Activated naive CD4-positive, alpha-beta T cell treated with Interleukin-2 at 50 U/mL for 16 hours (primary cell): Measurements from ENCODE around the gene STXBP5.

Source experiments
- DNase-seq: peaks from one replicate; pipeline ENCODE4 v3.0.0-alpha.2; 2020

Gene STXBP5

DNA sequence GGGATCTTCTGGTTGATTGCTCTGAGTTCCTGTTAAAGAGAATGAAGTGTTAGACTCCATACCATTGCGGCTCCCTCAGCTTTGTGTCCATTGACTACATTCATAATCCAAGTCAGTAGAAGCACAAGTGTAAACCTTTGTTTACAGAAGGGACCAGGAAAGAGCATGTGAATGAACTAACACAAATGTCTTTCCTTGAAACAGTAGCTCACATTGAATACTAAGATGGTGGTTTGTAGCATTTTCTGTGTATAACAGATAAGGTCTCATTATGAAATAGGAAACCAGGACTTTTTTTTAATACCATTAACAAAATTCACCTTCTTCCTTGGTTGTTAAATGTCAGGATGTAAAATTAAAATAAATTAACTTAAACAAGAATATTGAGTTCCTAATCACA, 8.4 kb downstream of the STXBP5 start:
- no peak for DNase-seq

DNA sequence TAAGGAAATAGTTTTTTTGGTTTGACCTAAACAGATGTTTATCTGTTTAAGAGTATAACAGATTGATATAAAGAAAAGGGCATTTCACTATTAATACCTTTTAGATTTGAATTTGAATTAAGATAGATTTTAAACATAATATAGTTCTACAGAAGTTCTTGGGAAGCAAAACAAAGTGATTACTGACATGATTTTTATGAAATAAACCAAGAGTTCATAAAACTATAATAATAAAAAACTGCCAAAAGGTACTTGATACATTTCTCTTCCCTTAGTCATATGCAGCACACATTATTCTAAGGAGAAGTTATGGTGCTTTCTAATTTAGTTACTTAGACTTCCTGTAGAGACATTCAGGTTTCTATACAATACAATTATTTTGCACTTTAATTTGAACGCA, 9.6 kb downstream of the STXBP5 start:
- no peak for DNase-seq

DNA sequence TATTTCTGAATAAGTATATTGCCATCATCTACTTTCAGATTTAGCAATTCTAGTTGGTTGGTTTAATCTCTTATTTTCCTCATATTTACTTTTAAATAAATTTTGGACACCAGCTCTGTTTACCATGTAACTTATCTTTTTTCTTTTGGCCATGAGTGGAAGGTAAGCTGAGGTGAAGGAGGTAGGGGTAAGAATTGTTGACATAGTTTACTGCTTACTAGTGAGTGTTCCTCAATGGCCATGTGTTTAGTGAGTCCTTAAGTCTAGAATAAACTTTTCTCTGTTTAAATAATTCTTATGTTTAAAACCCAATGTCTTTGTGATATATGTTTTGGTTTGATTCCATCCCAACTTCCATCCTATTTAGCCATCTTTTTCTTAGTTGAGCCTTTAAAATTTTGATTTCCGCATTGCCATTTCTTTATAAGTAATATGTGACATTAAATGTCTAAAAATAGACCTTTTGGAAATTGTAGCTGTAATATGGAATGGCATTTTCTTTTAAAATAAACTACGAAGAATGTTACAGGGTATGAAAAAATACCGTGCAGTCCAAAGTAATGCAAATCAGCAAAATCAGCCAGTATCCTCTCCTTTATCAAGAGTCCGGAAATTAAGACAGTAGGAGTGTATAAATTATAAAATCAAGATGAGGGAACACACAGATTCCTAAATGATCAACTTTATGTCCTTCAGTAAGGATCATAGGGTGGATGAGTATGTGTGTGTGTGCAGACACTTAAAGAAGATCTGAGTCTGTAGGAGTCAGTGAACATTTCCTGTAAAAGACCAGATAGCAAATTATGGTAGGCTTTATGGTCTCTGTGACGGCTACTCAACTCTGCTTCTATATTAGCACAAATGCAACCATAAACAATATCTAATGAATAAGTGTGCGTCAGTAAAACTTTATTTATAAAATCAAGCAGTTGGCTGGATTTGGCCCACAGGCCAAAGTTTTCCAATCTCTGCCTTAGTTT, 10.3 kb downstream of the STXBP5 start:
- no peak for DNase-seq

DNA sequence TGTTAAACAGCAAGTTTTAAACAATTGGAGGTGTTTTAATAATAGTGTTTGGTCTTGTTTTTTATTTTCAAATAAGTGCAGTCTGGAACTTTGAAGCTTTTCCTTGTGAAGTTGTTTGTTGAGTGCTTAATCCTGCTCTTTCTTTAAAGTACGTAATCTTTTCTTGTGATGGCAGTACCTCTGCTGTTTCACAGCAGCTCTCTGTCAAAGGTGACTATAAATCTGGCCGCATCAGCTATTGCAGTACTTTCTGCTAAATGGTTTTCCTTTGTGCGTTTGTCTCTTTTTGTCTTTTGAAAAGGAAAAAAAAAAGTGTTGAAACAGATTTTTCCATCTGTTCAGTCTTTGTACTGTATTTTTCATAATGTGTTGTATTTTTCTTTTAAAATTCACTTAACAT, 12.7 kb downstream of the STXBP5 start:
- DNase-seq: no peak

DNA sequence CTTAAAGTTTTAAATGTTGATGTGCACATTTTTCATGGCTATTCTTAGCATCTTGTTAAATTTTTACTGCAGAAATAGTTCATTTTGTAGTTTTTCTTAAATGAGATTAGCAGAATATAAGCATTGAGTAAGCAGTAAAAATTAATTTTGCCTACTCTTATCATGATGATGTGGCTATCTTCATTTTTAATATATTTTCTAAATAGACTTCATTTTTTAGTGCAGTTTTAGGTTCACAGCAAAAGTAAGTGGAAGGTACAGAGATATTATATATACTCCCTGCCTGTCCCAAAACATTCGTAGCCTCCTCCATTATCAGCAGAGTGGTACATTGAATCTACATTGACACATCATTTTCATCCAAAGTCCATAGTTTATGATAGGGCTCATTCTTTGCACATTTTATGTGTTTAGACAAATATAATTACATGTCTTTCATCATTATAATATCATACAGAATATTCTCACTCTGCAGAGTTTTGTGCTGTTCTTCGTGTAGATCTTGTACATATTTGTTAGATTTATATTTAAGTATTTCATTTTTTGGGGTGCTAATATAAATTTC, 13.7 kb downstream of the STXBP5 start:
- no peak for DNase-seq

DNA sequence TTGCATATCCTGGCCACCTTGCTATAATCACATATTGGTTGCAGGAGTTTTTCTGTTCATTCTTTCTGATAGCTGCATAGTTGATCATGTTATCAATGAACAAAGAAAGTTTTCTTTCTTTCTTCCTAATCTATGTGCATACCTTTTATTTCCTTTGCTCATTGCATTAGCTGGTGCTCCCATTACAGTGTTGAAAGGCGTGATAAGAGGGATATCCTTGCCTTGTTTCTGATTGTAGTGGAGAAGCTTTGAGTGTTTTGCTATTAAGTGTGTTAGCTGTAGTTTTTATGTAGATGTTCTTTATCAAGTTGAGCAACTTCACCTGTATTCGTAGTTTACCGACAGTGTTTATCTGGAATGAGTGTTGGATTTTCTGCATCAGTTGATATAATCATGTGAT, 14.6 kb downstream of the STXBP5 start:
- no peak for DNase-seq

DNA sequence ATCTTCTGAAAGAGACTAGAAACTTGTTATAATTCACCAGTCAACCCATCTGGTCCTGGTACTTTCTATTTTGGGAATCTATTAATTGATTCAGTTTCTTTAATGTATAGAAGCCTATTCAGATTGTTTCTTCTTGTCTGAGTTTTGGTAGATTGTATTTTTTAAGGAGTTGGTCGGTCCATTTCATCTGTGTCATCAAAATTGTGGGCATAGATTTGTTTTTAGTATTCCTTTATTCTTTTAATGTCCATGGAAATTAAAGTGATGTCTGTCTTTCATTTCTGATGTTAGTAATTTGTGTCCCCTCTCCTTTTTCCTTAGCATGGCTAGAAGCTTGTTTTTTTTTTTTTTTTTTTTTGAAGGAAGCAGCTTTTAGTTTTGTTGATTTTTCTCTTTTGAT, 15.2 kb downstream of the STXBP5 start:
- no peak for DNase-seq

DNA sequence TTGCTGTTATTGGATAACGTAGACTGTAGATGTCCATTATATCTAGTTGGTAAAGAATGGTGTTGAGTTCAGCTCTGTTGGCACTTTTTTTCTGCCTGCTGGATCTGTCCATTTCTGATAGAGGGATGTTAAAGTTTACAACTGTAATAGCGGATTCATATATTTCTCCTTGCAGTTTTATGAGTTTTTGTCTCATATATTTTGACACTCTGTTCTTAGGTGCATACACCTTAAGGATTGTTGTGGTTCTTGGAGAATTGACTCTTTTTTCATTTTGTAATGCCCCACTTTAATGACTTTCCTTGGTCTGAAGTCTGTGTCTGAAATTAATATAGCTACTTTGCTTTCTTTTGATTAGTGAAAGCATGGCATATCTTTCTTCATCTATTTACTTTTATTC, 16.1 kb downstream of the STXBP5 start:
- no peak for DNase-seq

DNA sequence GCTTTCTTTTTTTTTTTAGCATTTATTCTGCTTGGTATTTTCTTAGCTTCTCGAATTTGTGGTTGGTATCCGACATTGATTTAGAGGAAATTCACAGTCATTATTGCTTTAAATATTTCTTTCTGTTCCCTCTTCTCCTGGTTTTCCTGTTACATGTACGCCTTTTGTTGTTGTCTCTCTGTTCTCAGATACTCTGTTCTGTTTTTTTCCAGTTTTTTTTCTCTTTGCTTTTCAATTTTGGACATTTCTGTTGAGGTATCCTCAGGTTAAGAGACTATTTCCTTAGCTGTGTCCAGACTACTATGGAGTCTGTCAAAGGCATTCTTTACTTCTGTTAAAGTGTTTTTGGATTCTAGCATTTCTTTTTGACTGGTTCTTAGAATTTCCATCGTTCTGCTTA, 17.5 kb downstream of the STXBP5 start:
- no peak for DNase-seq

DNA sequence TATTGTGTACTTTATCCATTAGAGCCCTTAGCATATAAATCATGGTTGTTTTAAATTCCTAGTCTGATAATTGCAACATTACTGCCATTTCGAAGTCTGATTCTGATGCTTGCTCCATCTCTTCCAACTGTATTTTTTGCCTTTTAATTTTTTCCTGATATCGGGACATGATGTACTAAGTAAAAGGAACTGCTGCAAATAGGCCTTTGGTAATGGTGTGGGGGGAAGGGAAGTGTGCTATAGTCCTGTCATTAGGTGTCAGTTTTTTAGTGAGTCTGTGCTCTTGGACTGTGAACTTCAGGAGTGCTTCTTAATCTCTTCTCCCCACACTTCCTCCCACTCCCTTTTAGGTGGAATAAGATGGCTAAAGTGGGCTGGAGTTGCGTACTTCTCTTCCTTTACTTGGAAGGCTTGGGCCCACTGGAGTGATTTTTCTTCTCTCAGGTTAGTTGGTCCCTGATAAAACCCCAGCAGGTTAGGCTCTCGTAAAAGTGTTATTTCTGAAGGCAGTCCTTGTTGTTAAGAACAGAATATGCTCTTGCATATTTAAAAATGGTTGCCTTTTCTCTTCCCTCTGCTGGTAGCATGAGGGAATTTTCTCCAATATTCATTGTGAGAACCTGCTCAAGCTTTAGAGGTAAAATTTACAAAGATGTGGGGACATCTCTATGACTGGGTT, 18.1 kb downstream of the STXBP5 start:
- DNase-seq: no peak

DNA sequence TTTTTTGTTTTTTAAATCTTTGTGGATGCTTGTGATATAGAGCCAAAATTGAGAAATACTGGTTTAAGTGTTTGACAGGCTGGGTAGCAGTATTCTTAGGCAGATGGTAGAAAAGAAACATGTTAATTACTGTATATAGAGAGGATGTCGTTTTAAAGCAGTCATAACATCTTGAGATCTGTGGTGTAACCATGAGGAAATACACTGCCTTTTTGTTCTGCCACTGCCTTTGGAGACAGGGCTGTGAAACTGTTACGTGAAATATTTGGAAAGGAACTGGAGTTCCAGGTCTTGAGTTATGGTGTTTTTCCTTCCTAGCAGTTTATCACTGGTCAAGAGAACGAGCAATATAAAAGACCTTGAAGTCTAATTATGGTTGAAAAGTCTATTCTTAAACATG, 19.5 kb downstream of the STXBP5 start:
- no peak for DNase-seq

DNA sequence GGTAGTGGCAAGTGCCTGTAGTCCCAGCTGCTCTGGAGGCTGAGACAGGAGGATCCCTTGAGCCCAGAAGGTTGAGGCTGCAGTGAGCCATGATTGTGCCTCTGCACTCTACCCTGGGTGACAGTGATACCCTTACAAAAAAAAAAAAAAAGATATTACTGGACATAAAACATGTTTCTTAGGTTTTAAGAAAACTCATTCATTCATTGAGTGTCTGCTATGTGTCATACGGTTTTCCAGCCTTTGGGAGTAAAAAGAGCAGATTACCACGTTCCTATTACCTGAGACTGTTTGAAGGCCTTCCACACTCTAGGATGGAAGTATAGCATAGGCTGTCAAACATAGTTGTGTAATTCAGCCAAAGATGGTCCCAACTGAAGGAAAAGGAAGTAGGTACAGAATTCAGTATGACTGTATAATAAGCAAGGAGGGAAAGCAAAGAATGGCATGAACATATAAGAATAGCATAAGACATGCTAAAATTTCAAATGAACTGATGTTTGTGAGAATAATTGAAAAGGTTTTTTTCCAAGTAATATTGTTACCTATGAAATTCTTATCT, 22.0 kb downstream of the STXBP5 start:
- DNase-seq: no peak

DNA sequence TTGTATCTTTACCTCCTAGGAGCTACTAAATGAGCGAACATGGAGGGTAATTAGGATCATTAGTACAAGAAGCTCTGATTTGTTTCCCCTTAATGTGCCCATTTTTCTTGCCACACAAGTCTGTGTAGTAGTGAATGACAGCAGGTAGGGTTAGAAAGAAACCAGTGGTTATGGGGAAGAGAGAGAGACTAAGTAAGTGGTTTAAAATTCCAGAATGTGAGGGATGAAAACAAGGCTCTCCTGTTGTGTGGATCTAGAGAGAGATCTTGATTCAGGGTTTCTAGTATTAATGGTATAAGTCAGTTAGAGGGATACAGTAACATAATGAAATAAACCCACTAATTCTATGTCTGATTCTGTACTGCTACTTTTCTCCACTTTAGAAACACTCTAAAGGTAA, 22.7 kb downstream of the STXBP5 start:
- DNase-seq: no peak

DNA sequence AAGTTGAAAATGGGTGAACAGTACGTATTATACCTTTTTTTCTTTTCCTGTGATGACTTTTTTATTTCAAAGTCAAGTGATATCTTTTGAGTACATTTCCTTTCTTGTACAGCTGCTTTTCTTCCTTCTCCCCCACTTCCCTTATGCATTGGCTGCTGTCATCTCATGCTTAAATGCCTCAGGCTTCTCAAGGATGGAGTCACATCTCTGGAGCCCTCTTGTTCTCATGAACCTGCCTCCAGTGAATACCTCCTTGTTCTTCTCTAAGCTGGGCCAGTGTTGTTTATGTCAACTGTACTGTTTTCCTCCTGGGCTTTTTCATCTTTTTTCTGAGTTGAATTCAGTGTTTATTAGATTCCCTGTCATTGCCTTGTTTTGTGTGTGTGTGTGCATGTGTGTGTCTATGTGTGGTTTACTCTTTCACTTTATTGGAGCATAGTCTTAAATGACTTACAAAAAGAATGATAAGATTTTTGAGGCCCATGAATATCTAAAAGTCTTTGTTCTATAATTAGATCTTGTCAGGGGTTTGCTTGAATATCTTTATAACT, 23.6 kb downstream of the STXBP5 start:
- DNase-seq: no peak

DNA sequence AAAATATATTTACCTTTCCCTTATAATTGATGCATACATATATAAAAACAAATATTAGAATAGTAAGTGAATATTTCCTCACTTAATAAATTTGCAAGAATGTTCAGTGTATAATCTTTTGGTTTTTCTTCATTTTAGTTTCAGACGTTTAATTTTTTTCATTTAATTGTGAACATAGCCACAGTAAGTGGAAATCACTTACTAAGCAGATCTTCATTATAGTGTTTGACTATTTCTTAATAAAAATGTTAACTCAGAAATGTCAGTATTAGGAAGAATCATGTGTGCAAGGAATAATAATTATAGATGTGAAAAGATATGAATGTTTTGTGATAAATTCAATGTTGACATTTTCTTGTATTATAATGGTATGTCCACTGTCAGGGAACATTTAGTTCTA, 27.4 kb downstream of the STXBP5 start:
- no peak for DNase-seq

DNA sequence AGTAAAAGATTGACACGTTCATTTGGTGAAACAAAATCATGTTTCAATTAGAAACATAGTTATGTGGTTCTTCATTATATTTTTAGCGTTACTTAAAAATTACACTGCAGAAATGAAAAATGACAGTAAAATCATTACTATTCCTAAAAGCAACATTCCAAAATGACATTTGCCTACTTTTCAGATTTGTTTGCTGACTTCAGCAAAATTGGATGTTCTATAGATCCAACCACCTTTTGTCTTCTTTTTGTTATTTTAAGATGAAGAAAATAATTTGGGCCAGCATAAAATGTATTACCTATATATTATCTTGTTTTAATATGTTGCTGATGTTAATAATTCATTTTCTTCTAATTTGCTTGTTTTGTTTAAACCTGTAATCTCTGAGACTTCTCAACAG, 30.5 kb downstream of the STXBP5 start:
- no peak for DNase-seq

DNA sequence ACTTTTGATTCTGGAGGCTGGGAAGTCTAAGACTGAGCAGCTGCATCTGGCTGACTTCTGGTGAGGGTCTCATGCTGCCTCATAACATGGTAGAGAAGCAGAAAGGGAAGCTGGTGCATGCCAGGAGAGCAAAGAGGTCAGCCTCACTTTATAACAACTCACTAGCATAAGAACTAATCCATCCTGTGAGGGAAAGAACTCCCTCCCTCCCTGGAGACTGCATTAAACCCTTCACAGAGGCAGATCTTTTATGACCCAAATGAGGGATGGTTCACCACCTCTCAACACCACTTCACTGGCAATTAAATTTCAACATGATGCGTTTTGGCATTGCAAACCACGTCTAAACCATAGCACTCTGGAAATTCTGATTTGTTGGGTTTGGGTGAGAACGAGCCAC, 33.9 kb downstream of the STXBP5 start:
- DNase-seq: no peak

DNA sequence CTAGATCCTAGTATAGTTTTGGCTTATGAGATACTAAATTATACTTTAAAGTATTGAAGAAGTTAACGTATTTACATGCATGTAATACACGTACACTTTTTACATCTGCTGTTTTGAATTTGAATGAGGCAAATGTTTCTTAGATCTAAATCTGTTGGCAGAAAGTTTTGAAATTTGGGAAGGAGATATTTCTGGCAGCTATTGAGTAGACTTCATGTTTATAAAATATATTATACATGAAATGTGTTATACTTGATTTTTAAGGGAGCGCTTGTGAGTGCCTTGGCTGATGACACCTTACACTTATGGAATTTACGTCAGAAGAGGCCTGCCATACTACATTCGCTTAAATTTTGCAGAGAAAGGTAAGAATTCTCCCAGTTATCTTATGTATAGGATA, 34.7 kb downstream of the STXBP5 start:
- DNase-seq: no peak

DNA sequence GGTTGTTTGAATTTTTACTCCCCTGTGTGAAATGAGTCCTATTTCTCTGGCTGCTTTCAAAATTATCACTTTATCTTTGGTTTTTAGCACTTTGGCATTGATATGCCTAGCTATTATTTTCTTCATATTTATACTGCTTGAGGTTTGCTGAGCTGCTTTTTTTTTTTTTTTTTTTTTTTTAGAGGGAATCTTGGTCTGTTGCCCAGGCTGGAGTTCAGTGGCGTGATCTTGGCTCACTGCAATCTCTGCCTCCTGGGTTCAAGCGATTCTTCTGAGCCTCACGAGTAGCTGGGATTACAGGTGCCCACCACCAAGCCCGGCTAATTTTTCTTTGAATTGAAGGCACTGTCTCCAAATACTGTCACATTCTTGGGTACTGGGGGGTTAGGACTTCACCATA, 40.6 kb downstream of the STXBP5 start:
- DNase-seq: no peak

DNA sequence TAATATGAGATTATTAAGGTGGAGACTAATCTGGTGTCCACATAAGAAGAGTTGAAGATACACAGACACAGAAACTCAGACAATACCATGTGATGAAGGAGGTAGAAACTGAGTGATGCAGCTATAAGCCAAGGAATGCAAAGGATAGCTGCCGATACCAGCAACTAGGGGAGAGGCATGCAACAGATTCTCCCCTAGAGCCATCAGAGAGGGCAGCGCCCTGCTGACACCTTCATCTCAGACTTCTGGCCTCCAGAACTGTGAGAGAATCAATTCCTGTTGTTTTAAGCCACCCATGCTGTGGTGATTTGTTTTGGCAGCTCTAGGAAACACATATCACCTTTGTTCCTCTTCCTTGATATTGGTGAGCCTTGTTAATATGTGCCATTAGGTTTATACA, 41.5 kb downstream of the STXBP5 start:
- no peak for DNase-seq

DNA sequence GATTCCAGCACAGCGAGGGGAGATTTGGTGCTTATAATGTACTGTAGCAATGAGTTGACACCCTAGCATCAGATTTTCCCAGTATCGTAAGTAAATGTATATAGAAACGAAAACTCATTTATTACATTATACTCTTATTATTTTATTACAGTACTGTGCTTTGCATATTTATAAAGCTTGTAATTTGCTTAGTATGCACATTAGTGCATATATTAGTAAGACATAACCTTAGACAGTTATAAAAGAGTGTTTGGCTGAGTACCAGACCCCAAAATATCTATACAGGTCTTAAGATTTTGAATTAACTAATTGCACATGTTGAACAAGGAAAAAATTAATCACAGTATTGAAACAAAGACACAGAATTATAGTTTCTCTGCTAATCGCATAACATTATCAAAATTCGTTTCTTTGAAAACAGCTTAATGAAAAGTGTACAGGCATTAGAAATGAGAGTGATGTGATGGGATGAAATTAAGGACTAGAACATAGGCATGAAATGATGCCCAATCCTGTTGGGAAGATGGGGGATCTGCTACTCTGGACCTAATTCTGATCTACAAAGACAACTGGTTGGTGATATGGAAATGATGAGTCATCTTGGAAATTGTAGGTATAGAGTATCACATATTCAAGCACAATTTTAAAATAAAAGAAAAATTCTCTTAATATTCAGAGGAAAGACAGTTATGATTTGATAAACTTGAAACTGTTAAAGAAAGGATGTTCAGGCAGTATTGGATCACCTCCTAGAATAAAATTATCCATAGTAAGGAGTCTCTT, 42.8 kb downstream of the STXBP5 start:
- no peak for DNase-seq

DNA sequence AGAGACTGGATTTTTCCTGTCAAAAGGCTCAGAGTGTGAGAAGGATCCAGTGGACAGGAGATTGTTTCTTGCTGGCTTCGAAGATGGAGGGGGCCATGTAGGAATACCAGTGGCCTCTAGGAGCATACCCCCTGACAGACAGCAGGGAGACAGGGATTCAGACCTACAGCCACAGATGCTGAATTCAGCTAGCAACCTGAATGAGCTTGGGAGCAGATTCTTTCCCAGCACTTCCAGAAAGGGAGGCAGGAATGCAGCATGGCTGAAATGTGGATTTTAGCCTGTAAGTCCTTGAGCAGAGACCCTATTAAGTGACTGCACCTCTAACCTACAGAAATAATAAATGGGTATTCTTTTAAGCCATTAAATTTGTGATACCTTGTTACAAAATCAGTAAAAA, 44.6 kb downstream of the STXBP5 start:
- DNase-seq: no peak

DNA sequence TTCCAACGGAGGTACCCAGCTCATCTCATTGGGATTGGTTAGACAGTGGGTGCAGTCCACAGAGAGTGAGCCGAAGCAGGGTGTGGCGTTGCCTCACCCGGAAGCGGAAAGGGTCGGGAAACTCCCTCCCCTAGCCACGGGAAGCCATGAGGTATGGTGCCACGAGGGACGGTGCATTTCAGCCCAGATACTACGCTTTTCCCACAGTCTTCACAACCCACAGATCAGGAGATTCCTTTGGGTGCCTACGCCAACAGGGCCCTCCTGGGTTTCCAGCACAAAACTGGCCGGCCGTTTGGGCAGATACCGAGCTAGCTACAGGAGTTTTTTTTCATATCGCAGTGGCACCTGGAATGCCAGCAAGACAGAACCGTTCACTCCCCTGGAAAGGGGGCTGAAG, 46.9 kb downstream of the STXBP5 start:
- DNase-seq: no peak
